Left ventricle myocardium superior (tissue), 1 donor: ENCODE results near the gene SGMS2. TPM values are rescaled to one million over a fixed set of nuclear protein-coding genes. Genes with fewer than 3 reads are reported as not detected.
A peak's percentile ranks its signal among the peaks of the same experiment; 100 is the strongest.

Source experiments
- ATAC-seq: fragments of 200-7000 bp; cut with Tn5 transposase; one replicate; pipeline ENCODE4 v1.9.1; 2020; ENCODE audit warnings: mild to moderate bottlenecking, moderate library complexity
- DNase-seq: peaks from one replicate; pipeline ENCODE4 v3.0.0-alpha.2; 2020
- intact Hi-C: fragments of 100-400 bp; cut with micrococcal nuclease; formaldehyde crosslinking; loops from one replicate; pipeline ENCODE4 v1.11.0; 2022
- total RNA-seq: library from RNA; stranded (reverse); fragmentation: NEBNext Ultra II Directional; extraction: Animal tissue kit (Norgen Biotek cat#: 25700); gene quantifications from one replicate; pipeline ENCODE4 v1.2.1, GENCODE V29; 2021
- donor health status: DM: no; HTN: yes; CAD: no; lungs with severe emphysema.

SGMS2 gene
- total RNA-seq, 1 donor from 2014 or later = 23.1 TPM

DNA sequence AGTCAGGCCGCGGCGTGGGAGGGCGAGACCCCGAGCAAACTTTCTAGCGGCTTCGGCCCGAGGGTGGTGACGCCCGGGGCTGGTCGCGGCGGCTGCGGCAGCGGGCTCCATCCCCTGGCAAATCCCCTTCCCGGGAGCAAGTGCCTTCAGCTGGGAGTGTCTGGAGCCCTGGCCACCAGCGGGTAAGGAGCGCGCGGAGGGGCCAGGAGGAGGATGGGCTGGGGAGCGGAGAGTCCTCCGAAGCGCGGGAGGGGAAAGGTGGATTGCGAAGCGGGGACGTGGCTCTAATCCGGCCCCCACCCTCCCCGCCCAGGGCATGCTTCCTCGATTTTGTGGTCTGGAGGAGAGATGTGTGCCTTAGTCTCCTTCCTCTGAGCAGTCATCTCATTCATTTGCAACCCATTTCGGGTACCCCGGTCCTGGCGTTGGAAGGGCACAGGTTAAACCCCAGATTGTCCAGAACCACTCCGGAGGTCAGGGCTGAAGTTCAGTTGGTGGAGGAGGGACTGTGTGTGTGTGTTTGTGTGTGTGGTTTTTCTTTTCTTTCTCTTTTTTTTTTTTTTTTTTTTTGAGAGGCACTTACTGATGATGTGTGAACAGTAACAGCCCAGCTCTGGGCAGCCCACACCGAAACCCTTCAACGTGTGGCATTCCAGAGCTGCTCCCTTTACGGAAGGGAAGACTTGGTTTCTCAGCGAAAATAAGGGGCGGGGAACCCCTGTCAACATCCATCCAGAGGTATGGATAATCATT lies 516 bp downstream of the SGMS2 start:
- DNase-seq (peak; percentile 42), ATAC-seq (peak; percentile 63)
- intact Hi-C loops = loop anchor here (10.0 kb wide), 1 partner anchor 70 kb away; no protein-coding TSS in a partner anchor

DNA sequence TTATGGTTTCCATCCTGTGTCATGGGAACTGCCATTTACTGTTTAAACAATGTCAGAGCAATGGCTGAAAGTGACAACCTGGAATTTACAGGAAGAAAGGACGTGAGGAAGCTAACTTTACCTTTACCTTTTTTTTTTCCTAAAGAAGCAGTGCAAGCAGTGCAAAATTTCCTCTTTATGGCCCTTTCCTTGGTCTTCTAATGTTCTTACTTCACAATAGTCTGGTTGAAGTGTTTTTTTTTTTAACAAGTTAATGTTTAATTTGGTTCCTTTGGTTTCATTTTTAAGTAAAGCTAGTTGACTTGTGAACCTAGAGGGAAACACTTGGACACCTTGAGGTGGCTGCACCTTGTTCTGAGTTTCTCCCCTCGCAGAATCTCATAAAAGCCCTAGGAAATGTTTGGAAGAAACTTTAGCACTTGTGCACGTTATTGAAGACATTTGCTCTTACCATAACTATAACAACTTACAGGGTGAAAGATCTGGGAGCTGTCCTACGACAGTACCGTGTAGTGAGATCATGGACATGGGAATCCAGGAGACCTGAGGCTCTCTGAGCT lies 1.8 kb downstream of the SGMS2 start:
- ATAC-seq (no peak), DNase-seq (no peak)
- intact Hi-C loops = loop anchor here (10.0 kb wide), 1 partner anchor 68 kb away; no protein-coding TSS in a partner anchor

DNA sequence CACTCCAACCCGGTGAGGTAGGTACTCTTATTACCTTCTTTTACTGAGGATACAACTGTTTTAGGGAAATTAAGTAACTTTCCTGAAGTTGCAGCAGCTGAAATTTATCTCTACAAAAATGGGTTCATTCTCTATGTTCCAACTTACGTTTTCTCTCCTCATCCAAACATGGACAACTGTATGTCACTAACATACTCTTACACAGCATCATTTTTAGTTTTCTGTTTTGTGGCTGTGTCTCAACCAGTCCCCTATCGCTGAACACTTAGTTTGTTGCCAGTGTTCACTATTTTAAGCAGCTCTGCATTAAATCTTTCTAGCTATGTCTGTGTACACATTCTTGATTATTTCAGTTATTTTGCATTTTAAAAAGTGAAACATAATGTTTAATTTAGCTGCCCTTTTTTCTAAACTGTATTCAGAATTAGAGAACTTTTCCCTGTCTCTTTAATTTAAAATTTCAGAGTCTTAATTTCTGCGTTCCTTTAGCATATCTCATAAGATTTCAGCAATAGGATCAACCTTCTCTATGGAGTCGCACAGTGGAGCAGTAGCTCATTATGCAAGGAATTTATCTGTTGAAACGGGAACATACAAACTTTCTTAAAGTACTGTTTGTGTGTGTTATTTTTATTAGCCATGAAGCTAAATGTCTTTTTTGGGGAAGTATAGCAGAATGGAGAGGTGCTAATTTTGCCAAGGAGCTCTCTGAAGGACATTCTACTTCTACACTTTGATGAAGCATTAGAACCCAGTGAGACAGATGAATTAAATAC lies 3.8 kb downstream of the SGMS2 start:
- DNase-seq (no peak), ATAC-seq (no peak)
- intact Hi-C loops = loop anchor here (10.0 kb wide), 1 partner anchor 66 kb away; no protein-coding TSS in a partner anchor

DNA sequence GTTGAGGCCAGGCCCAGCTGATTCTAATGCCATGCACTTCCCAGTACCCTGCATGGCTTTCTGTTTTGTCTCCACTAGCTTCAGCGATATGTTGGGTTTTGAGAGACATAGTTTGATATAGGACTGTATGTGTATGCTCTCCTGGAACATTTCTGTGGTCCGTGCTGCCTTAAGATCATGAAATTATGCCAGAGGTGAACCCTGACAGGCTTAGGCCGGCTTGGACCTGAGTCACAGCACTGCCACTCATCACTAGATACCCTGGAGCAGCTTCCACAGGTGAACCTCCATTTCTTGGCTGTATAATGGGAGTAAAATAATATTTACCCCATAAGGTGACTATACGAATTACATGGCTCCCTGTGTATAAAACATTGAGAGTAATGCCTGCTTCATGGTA lies 6.4 kb downstream of the SGMS2 start:
- intact Hi-C loops = no loop called here
- ATAC-seq (peak; percentile 26), DNase-seq (no peak)

DNA sequence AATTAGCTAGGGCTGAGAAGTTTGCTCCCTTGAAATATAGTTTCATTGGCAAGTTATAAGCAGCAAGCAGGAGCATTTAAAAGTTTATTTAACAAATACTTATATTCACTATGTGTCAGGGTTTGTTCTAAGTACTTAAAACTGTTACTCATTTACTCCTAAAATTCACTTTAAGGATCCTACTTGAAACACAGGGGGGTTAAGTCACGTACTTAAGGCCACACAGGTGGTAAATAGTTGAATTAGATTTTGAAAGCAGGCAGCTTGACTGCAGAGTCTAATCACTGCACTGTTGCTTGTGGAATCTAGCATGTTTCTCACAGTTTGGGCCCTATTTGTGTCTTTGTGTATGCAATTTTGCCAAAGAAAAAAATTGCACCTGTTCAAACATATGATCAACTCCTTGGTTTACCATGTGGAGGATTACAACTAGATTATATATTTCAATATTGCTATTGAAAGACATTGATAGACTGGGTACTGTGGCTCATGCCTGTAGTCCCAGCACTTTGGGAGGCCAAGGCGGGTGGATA lies 7.6 kb downstream of the SGMS2 start:
- intact Hi-C loops = no loop called here
- ATAC-seq = no peak

DNA sequence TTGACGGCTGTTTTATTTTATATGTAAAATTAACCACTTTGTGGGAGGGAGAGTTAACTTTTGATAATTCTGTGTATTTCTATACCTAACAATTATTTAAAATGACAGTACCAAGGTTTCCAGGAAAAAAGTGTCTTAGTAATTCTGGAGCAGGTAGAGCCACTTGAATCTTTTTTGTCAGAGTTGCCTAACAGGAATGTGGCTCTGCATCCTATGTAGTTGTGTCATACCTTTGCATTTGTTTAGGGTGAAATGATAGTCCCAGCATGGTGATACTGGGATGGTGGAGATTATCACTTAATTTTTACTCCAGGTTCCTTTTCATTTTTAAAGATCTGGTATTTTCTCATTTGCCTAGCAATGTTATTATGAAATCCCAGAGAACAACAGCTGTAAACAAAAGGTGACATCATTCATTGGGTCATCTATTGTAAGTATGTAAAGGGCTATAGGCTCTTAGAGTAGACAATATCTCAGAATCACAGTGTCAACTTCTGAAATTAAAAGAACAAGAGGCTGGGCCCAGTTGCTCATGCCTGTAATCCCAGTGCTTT lies 9.6 kb downstream of the SGMS2 start:
- ATAC-seq (no peak), DNase-seq (no peak)
- intact Hi-C loops = no loop called here

More for the DNA sequence above, 7.6 kb downstream of the SGMS2 start:
- no peak for DNase-seq

DNA sequence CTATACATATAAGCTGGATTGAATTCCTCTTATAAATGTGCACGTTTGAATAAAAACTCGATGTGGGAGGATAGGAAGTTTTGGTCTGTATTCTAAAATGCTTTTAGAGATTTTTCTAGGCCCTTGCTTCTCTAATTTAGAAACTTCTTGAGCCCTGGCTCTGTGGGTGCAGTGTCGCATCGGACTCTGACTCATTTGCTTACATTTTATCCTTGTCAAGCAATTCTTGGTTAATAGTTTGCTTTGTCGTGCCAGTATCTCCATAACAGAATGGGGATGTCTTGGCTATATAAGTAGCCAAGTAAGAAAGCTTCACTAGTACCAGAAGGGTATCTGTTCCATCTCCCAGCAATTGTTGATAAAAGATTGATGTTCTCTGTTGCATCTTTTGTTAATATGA lies 10.7 kb downstream of the SGMS2 start:
- no peak for ATAC-seq
- intact Hi-C loops = no loop called here

DNA sequence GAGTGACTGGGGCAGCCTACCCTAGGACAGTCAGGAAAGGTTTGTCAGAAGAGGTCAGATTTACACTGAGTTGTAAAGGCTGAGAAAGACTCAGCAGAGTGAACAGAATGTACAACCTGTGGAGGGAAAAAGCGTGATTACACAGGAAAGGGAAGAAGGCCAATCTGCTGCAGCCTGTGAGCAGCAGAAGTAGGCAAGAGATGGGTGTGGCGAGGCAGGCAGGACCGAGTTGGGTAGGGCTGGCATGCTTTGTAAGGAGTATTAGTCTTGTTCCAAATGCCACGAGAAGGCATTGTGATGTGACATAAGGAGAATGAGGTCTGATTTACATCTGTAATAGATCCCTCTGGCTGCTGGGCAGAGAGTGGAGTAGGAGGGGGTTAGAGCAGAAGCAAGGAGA lies 12.6 kb downstream of the SGMS2 start:
- peak; percentile 61 for ATAC-seq
- DNase-seq = no peak
- intact Hi-C loops = no loop called here

More for the DNA sequence above, 10.7 kb downstream of the SGMS2 start:
- no peak for DNase-seq

DNA sequence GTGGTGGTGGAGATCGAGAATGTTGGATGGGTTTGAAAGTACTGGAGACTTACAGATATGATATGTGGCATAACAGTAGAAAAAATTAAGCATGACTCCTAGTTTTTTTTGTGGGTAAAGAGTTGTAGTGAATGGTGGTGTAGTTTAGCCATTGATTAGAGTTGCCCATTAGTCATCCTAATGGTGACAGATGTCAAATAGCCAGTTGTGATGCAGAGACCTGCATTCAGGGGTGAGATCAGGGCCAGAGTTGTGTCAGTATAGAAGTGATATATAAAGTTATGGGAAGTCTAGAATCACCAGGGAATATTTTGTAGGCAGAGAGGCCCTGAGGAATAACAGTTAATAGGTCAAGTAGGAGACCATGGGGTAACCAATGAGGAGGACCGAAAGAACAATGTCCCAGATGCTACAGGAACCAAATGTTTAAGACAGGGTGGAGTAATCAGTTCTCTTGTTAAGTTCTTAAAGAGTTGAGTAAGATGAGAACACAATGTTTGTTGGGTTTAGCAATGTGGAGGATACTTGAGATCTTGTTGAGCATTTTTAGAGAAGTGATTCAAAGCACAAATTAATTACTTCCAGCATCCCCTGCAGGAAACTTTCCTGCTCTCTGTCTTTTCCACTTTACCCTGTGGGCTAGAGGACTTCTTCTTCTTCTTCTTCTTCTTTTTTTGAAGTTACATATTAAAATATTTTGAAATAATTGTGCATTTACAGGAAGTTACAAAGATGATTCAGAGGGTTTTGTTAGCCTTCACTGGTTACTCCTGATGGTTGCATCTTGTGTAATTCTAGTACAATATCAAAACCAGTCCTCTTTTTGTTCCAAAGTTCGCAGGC lies 13.3 kb downstream of the SGMS2 start:
- ATAC-seq (peak; percentile 58), DNase-seq (no peak)
- intact Hi-C loops = no loop called here

DNA sequence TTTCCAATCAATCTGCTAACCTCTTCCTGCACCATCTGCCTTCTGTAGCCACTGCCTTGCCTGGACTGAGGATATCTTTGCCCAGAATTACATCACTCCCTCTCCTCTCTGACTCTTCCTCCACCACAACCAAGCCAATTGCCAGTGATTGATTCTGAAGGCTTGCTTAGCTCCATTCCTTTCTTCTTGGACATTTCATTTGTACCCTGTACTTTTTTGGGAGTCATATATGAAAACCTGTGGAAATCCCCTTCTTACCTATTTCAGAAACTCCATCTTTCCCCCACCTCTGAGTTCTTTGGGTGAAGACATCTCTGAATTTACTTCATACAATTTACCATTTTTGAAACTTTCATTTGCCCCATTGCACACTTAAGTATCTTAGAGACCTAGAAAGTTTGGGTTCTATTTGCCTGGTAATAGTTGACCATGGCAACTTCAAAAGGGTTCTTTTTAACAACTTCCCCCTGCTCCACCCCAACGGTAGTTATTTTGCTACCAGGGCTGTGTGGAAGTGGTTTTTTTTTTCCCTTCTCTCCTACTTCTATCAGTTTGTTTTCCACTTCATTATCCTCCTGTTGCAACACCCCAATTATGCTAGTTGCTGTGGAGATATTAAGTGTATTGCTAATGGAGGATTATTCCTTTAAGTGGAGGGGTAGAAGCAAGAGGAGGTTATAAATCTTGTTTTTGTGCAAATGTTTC lies 14.3 kb downstream of the SGMS2 start:
- ATAC-seq = peak; percentile 50
- no peak for DNase-seq
- intact Hi-C loops = no loop called here

DNA sequence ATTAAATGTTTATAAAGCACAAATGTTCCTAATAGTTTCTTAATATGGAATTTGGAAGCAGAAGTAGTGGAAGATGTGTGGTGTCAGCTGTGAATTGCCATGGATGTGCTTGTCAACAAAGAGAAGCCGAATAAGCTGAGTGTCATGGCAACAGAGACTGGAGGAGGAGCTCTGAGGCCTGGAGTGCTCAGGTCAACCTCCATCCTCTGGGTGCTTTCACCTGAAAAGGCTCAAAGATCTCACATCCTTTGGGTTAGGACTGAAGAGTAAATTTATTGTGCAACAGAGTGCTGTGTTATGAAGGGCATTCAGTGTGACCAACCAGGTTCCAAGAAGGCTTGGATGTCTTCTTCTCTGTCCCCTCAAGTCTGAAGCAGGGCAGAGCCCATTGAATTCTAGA lies 18.7 kb downstream of the SGMS2 start:
- ATAC-seq = peak; percentile 47
- intact Hi-C loops = no loop called here
- no peak for DNase-seq

DNA sequence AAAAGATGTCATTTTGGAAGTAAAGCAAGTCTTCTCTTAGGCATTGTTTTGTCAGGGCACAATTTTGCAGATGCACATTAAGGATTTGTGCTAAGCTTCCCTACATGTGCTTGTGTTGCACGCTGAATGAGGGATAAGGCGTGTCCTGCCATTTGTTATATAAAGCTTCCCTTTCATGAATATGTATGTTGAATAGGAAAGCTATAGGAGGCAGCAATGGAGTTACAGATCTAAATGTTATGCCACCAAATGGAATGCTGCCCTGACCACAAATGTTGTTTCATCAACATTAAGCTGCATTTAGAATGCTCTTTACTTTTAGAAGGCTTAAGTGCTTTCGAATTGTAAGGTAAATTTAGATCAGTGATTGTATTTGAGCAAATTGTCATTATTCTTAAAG lies 20.9 kb downstream of the SGMS2 start:
- no peak for ATAC-seq
- DNase-seq = no peak
- intact Hi-C loops = no loop called here

DNA sequence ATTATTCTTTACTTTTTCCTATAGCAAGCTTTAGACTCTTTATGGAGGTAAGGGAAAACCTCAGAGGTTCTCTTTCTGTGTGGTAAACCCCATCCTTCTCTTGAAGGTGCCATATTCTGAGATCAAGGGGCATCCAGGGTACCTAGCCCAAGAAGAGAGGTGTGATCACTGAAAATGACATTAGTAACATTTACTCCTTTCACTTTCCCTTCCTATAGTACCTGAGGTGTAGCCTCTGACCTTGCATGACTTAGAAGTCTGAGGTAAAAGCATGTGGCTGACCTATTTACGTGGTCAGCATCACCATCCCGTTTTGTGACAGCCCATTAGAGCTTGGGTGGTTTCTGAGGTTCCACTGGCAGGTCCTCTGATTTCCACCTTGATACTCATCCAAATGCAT lies 25.7 kb downstream of the SGMS2 start:
- no peak for DNase-seq
- intact Hi-C loops = no loop called here
- ATAC-seq = no peak

DNA sequence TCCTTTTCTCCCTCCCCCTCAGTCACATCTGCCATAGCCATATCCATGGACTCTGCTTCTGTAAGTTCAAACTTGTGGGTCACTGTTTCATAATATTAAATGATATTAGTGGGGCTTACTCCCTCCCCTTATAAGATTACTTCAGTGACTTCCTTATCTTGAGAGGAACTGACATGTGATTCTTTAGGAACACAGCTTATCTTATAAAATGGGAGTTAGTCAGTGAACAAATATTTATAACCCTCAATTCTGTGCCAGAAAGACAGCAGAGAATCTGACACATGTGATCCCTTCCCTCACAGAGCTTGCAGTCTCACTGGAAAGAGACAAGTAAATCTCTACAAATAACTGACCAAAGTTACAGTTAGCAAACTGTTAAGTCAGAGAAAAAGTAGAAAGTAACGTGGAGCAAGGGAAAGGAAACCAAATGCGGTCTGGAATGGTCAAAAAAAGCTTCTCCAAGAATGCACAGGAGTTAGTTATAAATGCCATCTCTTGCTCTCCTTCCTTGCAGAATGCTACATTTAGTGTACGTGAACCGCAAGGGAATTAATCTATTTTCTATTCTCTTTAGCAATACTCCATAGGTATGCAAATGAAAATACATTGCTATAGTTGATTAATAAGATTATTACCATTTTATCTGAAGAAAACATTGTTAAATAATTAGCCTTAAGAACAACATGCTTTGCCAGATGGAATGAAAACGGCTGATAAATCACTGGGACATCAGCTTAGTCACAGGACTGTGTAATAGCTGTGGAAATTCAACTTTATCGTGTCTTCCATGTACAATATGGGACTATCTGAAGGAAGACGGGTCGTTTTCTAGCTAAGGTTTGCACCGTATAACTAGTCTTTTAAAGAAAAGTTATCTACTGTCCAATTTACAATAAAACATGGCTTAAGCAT lies 29.0 kb downstream of the SGMS2 start:
- peak; percentile 78 for ATAC-seq
- intact Hi-C loops = no loop called here
- no peak for DNase-seq

DNA sequence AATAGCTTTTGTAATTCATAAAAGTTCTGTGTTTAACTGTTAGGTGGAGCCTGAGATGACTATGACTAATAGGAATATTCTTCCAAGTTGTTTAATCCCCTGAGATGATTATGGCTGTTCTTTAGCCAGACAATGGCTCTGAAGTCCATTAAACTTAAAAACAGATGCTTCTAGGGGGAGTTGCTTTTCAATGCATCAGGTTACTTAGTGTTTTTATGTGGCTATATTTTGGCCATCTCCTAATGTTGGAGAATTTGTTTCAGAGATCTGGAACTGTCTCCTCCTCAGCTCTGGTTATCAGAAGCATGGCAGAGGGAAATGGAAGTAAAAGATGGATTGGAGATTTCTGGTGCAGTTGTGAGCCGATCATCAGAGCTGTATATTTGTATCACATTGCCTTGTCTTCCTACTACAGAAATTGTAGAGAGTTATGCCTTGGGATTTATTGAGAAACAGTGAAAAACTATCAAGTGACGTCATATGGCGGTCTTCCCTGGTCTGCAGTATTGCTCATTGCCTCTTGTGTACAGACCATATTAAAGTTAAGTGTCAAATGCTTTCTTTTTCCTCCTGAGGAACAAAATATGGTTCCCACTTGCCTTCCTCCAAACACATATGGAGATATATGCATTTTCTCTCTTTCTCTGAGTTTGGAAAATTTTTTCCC lies 29.8 kb downstream of the SGMS2 start:
- no peak for DNase-seq
- intact Hi-C loops = no loop called here
- peak; percentile 65 for ATAC-seq

DNA sequence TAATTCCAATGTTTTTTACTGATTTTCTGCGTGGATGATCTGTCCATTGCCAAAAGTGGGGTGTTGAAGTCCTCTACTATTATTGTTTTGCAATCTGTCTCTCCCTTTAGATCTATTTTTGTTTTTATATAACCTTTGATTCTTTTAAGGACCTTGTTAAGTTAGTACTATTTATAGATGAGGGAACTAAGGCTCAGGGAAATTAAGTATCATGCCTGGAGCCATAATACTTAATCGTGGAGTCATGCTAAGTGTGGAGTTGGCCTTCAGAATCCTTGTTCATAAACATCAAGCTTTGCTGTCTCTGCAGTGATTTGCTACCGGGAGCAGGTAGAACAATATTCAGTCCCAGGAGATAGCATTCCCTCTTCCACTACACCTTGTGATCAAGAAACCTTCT lies 31.0 kb downstream of the SGMS2 start:
- intact Hi-C loops = no loop called here
- ATAC-seq (peak; percentile 18), DNase-seq (no peak)

DNA sequence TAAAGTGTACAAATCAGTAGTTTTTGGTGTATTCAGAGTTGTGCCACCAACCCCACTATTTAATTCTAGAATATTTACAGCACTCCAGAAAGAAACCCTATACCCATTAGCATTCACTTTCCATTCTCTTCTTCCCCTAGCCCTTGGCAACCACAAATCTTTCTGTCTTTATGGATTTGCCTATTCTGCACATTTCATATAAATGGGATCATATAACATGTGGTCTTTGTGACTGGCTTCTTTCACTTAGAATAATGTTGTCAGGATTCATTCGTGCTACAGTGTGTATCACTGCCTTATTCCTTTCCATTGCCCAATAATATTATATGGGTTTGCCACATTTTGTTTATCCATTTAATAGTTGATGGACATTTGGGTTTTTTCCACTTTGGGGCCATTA lies 32.2 kb downstream of the SGMS2 start:
- intact Hi-C loops = no loop called here
- ATAC-seq (no peak), DNase-seq (no peak)
